A673 (cell line): Measurements from ENCODE around the gene ZNF570.

Source experiments
- CTCF ChIP-seq: fragments of 300-800, 200-600 bp; sonication (generic); conservative IDR thresholded peaks from 2 replicates; pipeline ENCODE4 v1.5.1; 2017; ENCODE audit warnings: low read depth, mild to moderate bottlenecking, antibody characterized with exemption, low read length, moderate library complexity, mixed read lengths
- EZH2 ChIP-seq: fragments of 200-600 bp; sonication (generic); IDR thresholded peaks from 2 replicates; pipeline ENCODE4 v1.6.1; 2017; ENCODE audit warnings: borderline replicate concordance, low read depth, mild to moderate bottlenecking, mixed read lengths, antibody characterized with exemption, low read length; ENCODE audit not compliant: poor library complexity, severe bottlenecking

- TF ChIP-seq EZH2 (no peak), CTCF (no peak)
These were observed 1.5 kb upstream of the ZNF570 start for GRCh38 chr19:37467608-37468090.
